ENCODE data around the gene ADISSP.

Gene ADISSP

DNA sequence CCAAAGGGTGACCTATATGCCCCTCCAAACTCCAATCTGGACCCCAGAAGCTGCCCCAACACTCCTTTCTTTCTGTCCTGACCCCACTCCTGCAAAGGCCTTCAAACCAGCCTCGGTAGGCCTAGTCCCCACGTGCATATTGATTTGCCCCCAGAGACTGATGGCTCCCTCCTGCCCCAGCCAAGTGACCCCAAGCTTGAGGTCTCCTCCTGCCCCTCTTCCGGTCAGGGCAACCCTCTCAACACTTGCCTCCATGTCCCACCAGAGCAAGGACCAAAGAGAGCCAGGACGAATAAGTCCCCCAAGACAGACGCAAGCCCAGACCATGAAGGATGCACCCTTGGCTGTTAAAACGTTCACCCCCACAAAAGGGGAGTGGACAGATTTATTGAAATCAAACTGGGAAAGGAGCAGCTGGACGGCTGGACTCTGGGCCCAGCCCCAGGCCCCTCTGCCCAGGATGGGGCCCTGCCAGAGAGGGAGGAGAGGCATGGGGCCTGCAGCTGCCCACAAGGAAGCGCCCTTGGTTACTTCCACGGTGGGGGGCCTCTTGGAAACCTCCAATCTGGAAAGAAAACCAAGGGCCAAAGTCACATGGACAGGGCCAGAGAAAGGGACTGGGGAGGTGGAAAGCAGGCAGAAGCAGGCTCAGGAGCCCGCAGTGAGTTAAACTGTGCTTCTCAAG is 16.1 kb upstream of the ADISSP start:
- no peak for TF ChIP-seq CTCF (IDR thresholded peaks at IDR 0.05; ENCODE audit: low read depth, low read length)
- no peak overlapping the region for H3K4me3 ChIP-seq (ENCODE audit: low read depth, low read length)

DNA sequence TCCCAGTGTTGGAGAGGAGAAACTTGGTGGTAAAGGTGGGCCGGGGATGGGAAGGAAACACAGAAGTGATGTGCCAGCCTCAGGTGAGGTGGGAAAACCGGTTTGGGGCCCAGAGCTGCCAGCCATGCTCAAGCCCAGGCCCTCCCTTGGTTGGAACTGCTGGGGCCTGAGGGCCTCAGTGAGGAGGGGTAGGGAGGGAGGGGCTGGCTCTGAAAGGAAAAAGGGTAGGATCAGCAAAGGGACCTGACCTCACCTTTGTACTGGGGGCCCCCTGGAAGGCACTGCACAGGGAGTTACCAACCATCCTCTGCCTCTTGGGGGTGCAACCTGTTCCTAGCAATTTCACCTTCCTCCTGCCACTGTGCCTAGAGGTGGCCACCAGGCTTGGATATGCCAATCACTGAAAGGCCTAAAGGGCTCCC is 15.5 kb upstream of the ADISSP start:
- no peak for TF ChIP-seq CTCF (IDR thresholded peaks at IDR 0.05; ENCODE audit: low read depth, low read length)
- H3K4me3 ChIP-seq (ENCODE audit: low read depth, low read length), result no peak overlapping the region

DNA sequence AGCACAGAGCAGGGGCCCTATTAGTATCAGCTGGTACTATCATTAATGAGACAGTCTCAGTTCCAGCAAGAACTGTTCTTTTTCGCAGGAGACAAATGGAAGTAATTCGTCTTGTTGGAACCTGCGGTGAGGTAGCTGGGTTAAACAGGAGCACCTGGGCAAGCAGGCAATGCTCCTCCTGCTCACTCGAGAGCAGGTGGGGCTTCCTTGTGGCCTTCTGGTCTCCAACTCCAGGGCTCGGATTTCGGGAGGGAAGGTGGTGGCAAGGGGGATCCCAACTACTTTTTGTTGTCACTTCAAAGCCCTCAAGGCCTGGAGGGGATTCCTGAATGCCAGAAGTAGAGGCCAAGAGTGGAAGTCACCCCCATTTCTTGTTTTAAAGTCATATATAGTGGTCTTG is 15.0 kb upstream of the ADISSP start:
- no peak overlapping the region for H3K4me3 ChIP-seq (ENCODE audit: low read depth, low read length)
- TF ChIP-seq CTCF (IDR thresholded peaks at IDR 0.05; ENCODE audit: low read depth, low read length), result no peak

GRCh38 chr20:3781153-3781910 is 13.8 kb upstream of the ADISSP start, which contains the start of gene SPEF1:
SPEF1 (minus strand) TSS chr20:3781448; CDS start chr20:3781287, 161 bp downstream.
- peak within 1 kb of the TSS; percentile 45 for H3K4me3 ChIP-seq (ENCODE audit: low read depth, low read length)
- peak; percentile 42 for TF ChIP-seq CTCF (IDR thresholded peaks at IDR 0.05; ENCODE audit: low read depth, low read length)

GRCh38 chr20:3778976-3779375 is 11.4 kb upstream of the ADISSP start:
- TF ChIP-seq CTCF (IDR thresholded peaks at IDR 0.05; ENCODE audit: low read depth, low read length), result no peak
- no peak overlapping the region for H3K4me3 ChIP-seq (ENCODE audit: low read depth, low read length)

DNA sequence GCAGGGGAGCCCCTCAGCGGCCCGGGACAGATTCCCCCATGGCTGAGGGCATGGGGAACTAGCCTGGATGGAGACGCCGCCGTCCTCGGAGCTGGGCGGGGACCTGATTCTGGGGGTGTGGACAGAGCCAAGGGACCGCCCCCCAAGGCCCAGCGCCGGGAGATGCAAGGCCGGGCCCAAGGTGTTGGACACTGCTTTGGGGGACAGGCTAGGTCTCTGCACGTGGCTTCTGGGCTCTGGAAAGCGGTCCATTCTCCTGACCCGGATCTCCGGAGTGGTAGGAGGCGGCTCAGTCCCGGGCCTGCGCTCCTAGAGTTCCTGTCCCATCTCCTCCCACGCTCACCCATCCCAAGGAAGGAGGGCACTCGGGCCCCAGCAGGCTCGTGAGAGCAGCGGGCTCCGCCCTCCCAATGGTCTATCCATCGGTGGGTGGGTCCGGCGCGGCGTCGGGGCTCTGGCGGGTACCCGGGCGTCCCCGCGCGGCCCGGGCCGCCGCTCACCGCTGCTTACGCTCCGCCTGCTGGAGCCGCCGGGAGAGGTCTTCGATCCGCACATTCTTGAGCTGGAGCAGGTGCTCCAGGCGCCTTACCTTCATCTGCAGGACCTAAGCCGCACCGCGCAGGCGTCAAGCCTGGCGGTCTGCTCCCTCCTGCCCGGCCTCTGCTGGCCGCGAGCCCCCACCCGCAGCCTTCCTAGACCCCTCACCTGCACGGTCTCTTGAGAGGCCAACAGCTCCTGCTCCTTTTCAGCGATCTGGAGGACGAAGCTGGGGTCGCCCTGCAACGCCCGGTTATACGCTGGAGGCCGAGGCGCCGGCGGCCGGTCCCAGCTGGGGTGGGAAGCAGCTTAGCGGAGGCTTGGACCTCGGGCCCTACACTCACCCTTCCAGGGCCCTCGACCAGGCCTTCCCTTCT is 10.4 kb upstream of the ADISSP start:
- H3K4me3 ChIP-seq (ENCODE audit: low read depth, low read length), result peak overlapping the region; percentile 43
- no peak for TF ChIP-seq CTCF (IDR thresholded peaks at IDR 0.05; ENCODE audit: low read depth, low read length)
